ENCODE data around the gene CEACAM16. TPM values are rescaled to one million over a fixed set of nuclear protein-coding genes. Genes with fewer than 3 reads are reported as not detected.

CEACAM16 gene
- total RNA-seq, 1 experiment from 2014 or later: not detected

DNA sequence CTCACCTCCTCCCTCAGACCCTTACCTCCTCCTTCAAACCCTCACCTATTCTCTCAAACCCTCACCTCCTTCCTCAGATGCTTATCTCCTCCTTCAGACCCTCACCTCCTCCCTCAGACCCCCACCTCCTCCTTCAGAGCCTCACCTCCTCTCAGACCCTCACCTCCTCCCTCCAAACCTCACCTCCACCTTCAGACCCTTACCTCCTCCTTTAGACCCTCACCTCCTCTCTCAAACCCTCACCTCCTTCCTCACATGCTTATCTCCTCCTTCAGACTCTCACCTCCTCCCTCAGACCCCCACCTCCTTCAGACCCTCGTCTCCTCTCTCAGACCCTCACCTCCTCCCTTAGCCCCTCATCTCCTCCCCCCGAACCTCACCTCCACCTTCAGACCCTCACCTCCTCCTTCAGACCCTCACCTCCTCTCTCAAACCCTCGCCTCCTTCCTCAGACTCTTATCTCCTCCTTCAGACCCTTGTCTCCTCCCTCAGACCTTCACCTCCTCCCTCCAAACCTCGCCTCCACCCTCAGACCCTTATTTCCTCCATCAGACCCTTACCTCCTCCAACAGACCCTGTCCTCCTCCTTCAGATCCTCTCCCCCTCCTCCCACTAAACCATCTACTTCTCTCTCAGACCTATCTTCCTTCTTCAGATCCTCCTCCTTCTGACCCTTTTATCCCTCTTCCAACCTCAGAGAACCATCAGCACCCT is 47.1 kb downstream of the CEACAM16 start (continued):
- TF ChIP-seq ELF1 (IDR thresholded peaks at IDR 0.05; ENCODE audit: borderline replicate concordance, low read depth): no peak

DNA sequence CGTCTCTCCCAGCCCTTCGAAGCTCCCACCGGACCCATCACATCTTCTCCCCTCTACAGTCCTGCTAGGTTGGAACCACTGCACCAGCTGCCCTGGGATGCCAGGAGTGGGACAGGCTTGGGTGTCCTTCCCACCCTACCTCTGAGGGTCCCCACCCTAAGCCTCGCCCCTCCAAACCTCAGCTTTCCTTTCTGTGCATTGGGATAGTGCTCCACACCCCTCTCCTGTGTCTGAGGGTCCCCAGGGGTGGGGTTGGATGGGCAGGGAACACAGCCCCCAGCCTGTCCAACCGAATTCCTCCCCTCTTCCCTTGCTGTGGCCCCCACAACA is 47.6 kb downstream of the CEACAM16 start:
- CTCF ChIA-PET: no interaction called here
- RAD21 ChIA-PET (ENCODE audit: low non-redundant PET in 1 of 2, low total read pairs in 2 of 2, uncharacterized antibody in 2 of 2, unreplicated experiment in 2 of 2): no interaction called here
- H3K9me3 ChIP-seq (ENCODE audit: control insufficient read depth in 1 of 2, insufficient read depth in 1 of 2, low read depth in 1 of 2, low read length in 2 of 2): no peaks in the 10 kb centered on the region
- H3K27ac ChIP-seq (ENCODE audit: low read depth, low read length): peak overlapping the region; percentile 98; the same call in 1 of the 2 replicates
- H4K20me1 ChIP-seq (ENCODE audit: insufficient read depth): no peaks in the 10 kb centered on the region
- DNase-seq (ENCODE audit: low read depth, low spot score): no peak
- H2AFZ ChIP-seq (ENCODE audit: low read depth, low read length, poor library complexity, severe bottlenecking): no peak overlapping the region
- intact Hi-C loops (cut with micrococcal nuclease): no loop called here
- ATAC-seq: no peak
- peak overlapping the region; percentile 81 for H3K4me2 ChIP-seq (ENCODE audit: low read length)
- peaks cover 59 to 84% of the 10 kb centered on the region in 2 experiments for H3K4me1 ChIP-seq (ENCODE audit: control insufficient read depth in 1 of 2, insufficient read depth in 2 of 2, low read length in 2 of 2)
- no peaks in the 10 kb centered on the region for H3K27me3 ChIP-seq (ENCODE audit: insufficient read depth, low read length)
- TF ChIP-seq SP1 (IDR thresholded peaks at IDR 0.05; ENCODE audit: low read depth) (no peak), EGR1 (IDR thresholded peaks at IDR 0.05; ENCODE audit: low read depth) (no peak), MAX (IDR thresholded peaks at IDR 0.05) (no peak), EZH2 (IDR thresholded peaks at IDR 0.05) (no peak), CTCF (IDR thresholded peaks at IDR 0.05 in 2 of 3, conservative IDR thresholded peaks at IDR 0.05 in 1 of 3; ENCODE audit: borderline replicate concordance in 1 of 3, insufficient read depth in 1 of 3, low read depth in 2 of 3, low read length in 2 of 3) (no peak), ZNF274 (IDR thresholded peaks at IDR 0.05; ENCODE audit: low read depth, low read length) (no peak), EZH2phosphoT487 (IDR thresholded peaks at IDR 0.05; ENCODE audit: borderline replicate concordance) (no peak), TCF7L2 (IDR thresholded peaks at IDR 0.05; ENCODE audit: borderline replicate concordance, extremely low read depth, insufficient read depth, insufficient read length) (no peak), POLR2AphosphoS5 (IDR thresholded peaks at IDR 0.05; ENCODE audit: low read depth, low read length) (no peak), POLR2A (IDR thresholded peaks at IDR 0.05; ENCODE audit: borderline replicate concordance, extremely low read depth, insufficient read depth, insufficient read length) (no peak), FOSL1 (IDR thresholded peaks at IDR 0.05; ENCODE audit: low read depth) (no peak), SRF (IDR thresholded peaks at IDR 0.05; ENCODE audit: low read depth) (no peak)
- TF ChIP-seq, protein P1, sequence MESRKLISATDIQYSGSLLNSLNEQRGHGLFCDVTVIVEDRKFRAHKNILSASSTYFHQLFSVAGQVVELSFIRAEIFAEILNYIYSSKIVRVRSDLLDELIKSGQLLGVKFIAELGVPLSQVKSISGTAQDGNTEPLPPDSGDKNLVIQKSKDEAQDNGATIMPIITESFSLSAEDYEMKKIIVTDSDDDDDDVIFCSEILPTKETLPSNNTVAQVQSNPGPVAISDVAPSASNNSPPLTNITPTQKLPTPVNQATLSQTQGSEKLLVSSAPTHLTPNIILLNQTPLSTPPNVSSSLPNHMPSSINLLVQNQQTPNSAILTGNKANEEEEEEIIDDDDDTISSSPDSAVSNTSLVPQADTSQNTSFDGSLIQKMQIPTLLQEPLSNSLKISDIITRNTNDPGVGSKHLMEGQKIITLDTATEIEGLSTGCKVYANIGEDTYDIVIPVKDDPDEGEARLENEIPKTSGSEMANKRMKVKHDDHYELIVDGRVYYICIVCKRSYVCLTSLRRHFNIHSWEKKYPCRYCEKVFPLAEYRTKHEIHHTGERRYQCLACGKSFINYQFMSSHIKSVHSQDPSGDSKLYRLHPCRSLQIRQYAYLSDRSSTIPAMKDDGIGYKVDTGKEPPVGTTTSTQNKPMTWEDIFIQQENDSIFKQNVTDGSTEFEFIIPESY (IDR thresholded peaks at IDR 0.05; ENCODE audit: extremely low read depth, insufficient replicate concordance, low read length): no peak
- H3K36me3 ChIP-seq (ENCODE audit: control insufficient read depth in 1 of 2, insufficient read depth in 2 of 2, low read length in 2 of 2): peaks cover 2 to 4% of the 10 kb centered on the region in 2 experiments; a peak in 2 of 4 replicates
- H3K79me2 ChIP-seq (ENCODE audit: insufficient read depth, low read length): peaks cover 21% of the 10 kb centered on the region
- no peaks in the 10 kb centered on the region for H3K9me2 ChIP-seq (ENCODE audit: insufficient read depth)
- peak overlapping the region; percentile 89 for H3K9ac ChIP-seq (ENCODE audit: low read length)
- POLR2A ChIA-PET: no interaction called here
- peak overlapping the region in 1 of 2 experiments; percentile 85; a peak in 2 of 4 replicates for H3K4me3 ChIP-seq (replicated peaks in 1 of 2; ENCODE audit: low read depth in 1 of 2, low read length in 2 of 2)
- no TSS peak for BruUV-seq (replicated peaks)

All from HCT116 (cell line).